Measurements from ENCODE around the gene ANKZF1.
A peak's percentile ranks its signal among the peaks of the same experiment; 100 is the strongest.
"Not testable (repeated sequence)": the region's sequence is repeated elsewhere in the genome, so short reads cannot be mapped to it uniquely, and the experiment has no call there.

Gene ANKZF1

GRCh38 chr2:219230059-219230540, 494 bp downstream of the ANKZF1 start:
- peak in 1 of 2 experiments; percentile 55 for DNase-seq

GRCh38 chr2:219234331-219234730, 4.7 kb downstream of the ANKZF1 start:
- no peak for DNase-seq

GRCh38 chr2:219243291-219243761, 13.7 kb downstream of the ANKZF1 start:
- no peak for DNase-seq

- DNase-seq, result no peak
Observed at GRCh38 chr2:219244789-219245147, 15.2 kb downstream of the ANKZF1 start.

- peak; percentile 76 to 93 for DNase-seq
Observed at GRCh38 chr2:219245148-219245898, 15.7 kb downstream of the ANKZF1 start, which contains the start of the genes GLB1L and STK16. Gene GLB1L (minus strand): TSS chr2:219245444. CDS start chr2:219243573, 1,871 bp downstream. Gene STK16 (plus strand): TSS chr2:219245479. CDS start chr2:219246000, 521 bp downstream.

GRCh38 chr2:219245899-219246230, 16.3 kb downstream of the ANKZF1 start:
- DNase-seq, result no peak

GRCh38 chr2:219246559-219246958, 17.0 kb downstream of the ANKZF1 start:
- DNase-seq, result no peak

- no peak for DNase-seq
Observed at GRCh38 chr2:219247678-219248642, 18.4 kb downstream of the ANKZF1 start.

- no peak for DNase-seq
Observed at GRCh38 chr2:219248845-219249202, 19.2 kb downstream of the ANKZF1 start.

- peak; percentile 95 for DNase-seq
Observed at GRCh38 chr2:219249203-219249980, 19.8 kb downstream of the ANKZF1 start.

- DNase-seq, result no peak
Observed at GRCh38 chr2:219250049-219250781, 20.6 kb downstream of the ANKZF1 start.

- no peak for DNase-seq
Observed at GRCh38 chr2:219251656-219252055, 22.1 kb downstream of the ANKZF1 start.

GRCh38 chr2:219252084-219252483, 22.5 kb downstream of the ANKZF1 start:
- DNase-seq, result no peak

- DNase-seq, result no peak
Observed at GRCh38 chr2:219252570-219252899, 22.9 kb downstream of the ANKZF1 start.

GRCh38 chr2:219252900-219253752, 23.5 kb downstream of the ANKZF1 start, which contains the start of gene TUBA4B:
Gene TUBA4B (plus strand): TSS chr2:219253243. CDS start chr2:219253408, 165 bp downstream.
- DNase-seq, result peak; percentile 50 to 70

- peak; percentile 50 to 90 for DNase-seq
Observed at GRCh38 chr2:219253753-219254589, 24.4 kb downstream of the ANKZF1 start, which contains the start of gene TUBA4A. Gene TUBA4A (minus strand): TSS chr2:219253918. CDS start chr2:219253858, 60 bp downstream.

- no peak for DNase-seq
Observed at GRCh38 chr2:219254590-219255201, 25.1 kb downstream of the ANKZF1 start.

GRCh38 chr2:219258942-219259341, 29.3 kb downstream of the ANKZF1 start:
- not testable (repeated sequence) for DNase-seq
